Activated T-cell treated with anti-CD3 and anti-CD28 coated beads for 24 hours (primary cell): Measurements from ENCODE around the gene SYCP1.
"Not testable (repeated sequence)": the region's sequence is repeated elsewhere in the genome, so short reads cannot be mapped to it uniquely, and the experiment has no call there.

Experiments used
- DNase-seq: peaks from one replicate; pipeline ENCODE4 v3.0.0-alpha.2; 2020; ENCODE audit warnings: low read depth

The SYCP1 gene

GRCh38 chr1:114979278-114979891, 124.7 kb downstream of the SYCP1 start:
- peak; percentile 44 for DNase-seq

GRCh38 chr1:114982251-114982650, 127.6 kb downstream of the SYCP1 start:
- DNase-seq, result no peak

DNA sequence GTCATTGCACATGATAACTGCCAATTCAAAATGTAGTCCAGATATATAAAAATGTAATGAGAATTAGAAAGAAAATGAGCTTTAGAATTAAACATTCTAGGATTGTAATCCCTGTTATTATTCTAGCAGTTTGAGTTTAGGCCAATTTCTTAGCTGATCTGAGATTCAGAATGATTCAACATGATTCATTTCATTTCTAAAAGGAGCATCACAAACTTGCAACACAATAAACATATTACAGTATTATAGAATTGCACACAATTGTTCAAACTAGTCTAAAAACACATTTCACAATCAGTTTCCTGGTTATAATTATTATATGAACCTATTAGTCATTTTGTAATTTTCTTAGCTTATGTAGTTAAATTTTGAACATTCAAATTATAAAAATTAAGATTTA, 131.6 kb downstream of the SYCP1 start:
- no peak for DNase-seq

DNA sequence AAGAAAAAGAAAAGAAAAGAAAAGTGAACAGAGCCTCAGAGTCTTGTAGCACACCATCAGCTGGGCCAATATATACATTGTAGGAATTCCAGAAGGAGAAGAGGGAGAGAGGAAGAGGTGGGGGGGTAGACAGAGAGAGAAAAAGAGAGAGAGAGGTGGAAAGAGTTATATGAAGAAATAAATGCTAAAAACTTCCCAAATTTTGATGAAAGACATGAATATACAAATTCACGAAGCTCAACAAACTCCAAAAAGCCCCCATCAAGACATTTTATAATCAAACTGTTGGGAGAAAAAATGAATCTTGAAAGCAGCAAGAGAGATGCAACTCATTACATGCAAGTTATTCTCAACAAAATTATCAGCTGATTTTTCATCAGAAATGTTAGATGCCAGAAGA, 133.4 kb downstream of the SYCP1 start:
- DNase-seq, result no peak

DNA sequence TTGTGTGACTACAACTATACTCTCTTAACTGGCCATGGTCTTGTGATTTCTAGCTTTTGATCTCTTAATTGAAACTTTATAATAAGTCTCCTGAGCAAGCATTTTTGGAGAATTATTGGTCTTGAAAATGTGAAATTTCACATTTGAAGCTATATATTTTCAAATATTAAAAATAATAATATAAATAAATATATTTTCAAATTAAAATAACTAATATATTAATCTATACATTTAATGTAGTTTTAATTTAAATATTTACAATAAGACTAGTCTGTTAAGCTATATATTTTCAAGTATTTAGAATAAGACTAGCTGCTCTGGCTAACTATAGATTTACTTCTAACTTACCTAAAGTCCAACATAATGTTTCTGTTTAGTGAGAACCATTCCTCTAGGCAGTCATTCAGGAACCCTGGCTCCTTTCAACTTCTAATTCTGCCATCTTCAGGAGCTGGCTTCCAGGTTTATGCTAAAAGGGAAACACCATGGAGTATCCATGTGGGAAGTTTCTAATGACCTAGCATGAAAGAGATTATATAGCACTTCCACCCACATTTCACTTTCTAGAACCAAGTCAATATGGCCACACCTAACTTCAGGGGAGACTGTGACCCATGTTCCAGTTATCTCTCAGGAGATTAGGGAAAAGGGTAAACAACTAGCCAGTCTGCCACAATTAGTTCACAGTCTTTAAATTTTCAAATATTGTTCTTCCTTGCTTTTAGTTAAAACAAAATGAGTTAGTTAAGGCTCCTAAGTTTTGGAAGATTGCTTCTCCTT, 143.0 kb downstream of the SYCP1 start:
- no peak for DNase-seq

DNA sequence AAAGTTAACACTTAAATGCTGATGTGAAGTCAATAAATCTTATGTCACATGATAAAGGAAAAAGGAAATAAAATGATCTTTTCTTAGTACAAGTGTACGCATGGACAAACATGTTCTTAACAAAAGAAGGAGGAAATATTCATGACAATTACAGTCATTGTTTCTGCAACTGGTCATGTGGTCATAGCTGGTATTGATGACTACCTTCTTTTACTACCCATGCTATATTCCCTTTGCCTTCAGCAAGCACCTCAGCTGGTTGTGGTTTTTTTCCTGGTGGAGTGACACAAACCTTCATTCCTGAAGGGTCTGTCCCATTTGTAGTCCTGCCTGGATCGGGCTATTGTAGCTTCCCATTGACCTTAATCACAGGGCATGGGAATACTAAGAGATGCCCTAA, 151.5 kb downstream of the SYCP1 start:
- no peak for DNase-seq

DNA sequence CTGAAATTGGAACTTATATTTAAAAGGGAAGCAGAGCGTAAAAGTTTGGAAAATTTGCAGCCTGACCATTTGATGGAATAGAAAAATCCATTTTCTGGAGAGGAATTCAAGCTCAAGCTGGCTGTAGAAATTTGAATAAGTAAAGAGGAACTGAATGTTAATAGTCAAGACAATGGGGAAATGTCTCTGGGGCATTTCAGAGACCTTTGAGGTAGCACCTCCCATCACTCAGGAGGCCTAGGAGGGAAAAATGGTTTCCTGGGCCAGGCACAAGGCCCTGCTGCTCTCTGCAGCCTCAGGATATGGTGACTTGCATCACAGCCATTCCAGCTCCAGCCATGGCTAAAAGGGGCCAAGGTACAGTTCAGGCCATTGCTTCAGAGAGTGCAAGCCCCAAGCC, 157.3 kb downstream of the SYCP1 start:
- DNase-seq, result no peak

DNA sequence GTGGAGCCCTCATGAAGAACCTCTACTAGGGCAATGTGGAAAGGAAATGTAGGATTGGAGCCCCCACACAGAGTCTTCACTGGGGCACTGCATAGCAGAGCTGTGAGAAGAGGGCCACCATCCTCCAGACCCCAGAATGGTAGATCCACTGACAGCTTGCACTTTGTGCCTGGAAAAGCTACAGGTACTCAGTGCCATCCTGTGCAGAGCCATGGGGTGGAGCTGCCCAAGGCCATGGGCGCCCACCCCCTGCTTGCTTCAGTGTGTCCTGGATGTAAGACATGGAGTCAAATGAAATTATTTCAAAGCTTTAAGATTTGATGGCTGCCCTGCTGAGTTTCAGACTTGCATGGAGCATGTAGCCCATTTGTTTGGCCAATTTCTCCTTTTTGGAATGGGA, 157.8 kb downstream of the SYCP1 start:
- no peak for DNase-seq

GRCh38 chr1:115013792-115014191, 159.1 kb downstream of the SYCP1 start:
- DNase-seq, result no peak

- not testable (repeated sequence) for DNase-seq
Observed at GRCh38 chr1:115019549-115019948, 164.9 kb downstream of the SYCP1 start.

GRCh38 chr1:115021145-115021544, 166.5 kb downstream of the SYCP1 start:
- no peak for DNase-seq

GRCh38 chr1:115023593-115023992, 168.9 kb downstream of the SYCP1 start:
- DNase-seq, result no peak

GRCh38 chr1:115029526-115029925, 174.9 kb downstream of the SYCP1 start, which contains the start of gene TSHB:
TSS of gene TSHB (plus strand) at chr1:115029826. CDS start at chr1:115033363, 3,537 bp downstream.
- DNase-seq, result no peak

- DNase-seq, result no peak
Observed at GRCh38 chr1:115031595-115031994, 176.9 kb downstream of the SYCP1 start.

DNA sequence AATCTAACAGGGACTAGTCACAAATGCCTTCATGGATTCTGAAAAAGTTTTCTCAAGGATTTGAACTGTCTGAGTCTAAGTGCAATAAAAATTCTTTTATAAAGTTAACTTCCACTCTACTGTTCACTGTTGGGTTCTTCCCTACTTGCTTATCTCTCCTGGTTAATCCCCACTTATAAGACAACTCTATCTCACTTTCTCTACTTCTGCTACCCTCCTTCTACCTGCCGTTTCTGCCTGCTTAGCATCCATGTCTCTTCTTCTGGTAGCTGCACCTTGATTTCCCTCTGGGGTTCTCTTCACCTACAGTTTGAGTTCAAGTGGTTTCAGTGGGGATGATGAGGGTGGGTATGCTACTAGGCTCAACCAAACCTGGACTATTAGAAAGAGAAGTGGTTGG, 181.0 kb downstream of the SYCP1 start:
- no peak for DNase-seq

DNA sequence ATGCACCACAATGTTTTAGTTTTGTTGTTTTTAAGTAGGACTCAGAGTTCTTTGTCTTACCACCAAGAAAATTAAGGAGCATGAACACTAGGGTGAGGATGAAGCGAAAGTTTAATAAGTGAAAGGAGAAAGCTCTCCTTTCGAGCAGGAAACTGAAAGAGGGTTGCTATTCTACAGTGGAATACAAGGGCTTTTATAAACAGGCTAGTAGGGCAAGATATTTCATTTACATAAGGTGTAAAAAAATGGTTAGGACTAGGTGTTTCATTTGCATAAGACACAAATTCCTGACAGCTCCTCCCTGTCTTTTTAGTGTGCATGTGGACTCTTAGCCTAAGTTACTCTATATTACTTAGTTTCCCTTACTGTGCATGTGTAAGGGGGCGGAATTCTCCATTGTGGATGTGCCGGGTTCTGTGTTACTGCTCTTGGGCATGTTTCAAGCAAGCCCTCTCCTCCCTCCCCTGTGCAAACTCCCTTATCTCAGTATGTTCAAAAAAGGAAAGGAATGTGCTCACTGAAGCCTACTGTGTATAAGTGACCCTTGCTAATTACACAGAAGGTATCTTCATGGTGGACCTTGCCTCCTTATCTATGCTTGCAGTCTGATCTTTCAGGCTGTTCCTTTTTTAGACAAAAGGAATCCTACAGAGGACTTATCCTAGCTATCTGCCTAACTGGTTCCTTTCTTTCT, 182.3 kb downstream of the SYCP1 start:
- no peak for DNase-seq

DNA sequence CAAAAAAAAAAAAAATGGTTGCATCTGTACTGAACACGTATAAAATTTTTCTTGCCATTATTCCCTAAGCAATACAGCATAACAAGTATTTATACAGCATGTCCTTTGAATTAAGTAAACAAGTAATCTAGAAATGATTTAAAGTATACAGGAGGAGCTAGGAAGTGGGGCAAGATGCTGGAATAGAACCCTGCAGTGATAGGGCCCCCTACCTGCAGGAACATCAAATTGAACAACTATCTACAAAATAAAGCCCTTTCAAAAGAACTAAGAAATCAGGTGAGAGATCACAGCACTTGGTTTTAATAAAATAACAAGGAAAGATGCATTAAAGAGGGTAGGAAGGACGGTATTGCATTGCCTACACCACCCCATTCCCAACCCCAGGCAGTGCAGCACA, 185.8 kb downstream of the SYCP1 start:
- DNase-seq, result no peak

GRCh38 chr1:115041654-115042053, 187.0 kb downstream of the SYCP1 start:
- DNase-seq, result no peak
